HCT116 (cell line): ENCODE measurements around the gene FAM111A. TPM values are rescaled to one million over a fixed set of nuclear protein-coding genes. Genes with fewer than 3 reads are reported as not detected.

Source experiments
- ATAC-seq: fragments of 200-7000 bp; cut with Tn5 transposase; 2 replicates; pipeline ENCODE4 v1.9.1; 2020; ENCODE audit warnings: mild to moderate bottlenecking, moderate library complexity
- BruUV-seq: library from RNA; stranded (reverse); fragments of 400-500 nt; replicated peaks from 2 replicates; lab custom pipeline; 2021; lab: Mats Ljungman, UMichigan
- CTCF ChIA-PET: fragments of 300-600 bp; sonication (Branson Sonifier 250); formaldehyde crosslinking; loops from one replicate; lab custom pipeline; 2021; ENCODE audit warnings: antibody characterized with exemption; lab: Charles Lee
- POLR2A ChIA-PET: fragments of 300-600, 350-600 bp; sonication (Branson Sonifier 250); formaldehyde crosslinking; loops from one replicate; lab custom pipeline; 2021; ENCODE audit warnings: antibody characterized with exemption; lab: Charles Lee
- RAD21 ChIA-PET, 2 experiments: fragments of 300-600 bp; sonication (Branson Sonifier 250); formaldehyde crosslinking; loops; one replicate each; lab custom pipeline; 2023; ENCODE audit warnings: low total read pairs in 2 of 2; ENCODE audit not compliant: uncharacterized antibody in 2 of 2, unreplicated experiment in 2 of 2, low non-redundant PET in 1 of 2; lab: Charles Lee
- DNase-seq: peaks from one replicate; pipeline ENCODE4 v3.0.0-alpha.2; 2010; ENCODE audit warnings: low read depth, low spot score
- H2AFZ ChIP-seq: fragments of 200-600 bp; shearing (Covaris generic), sonication (generic); 2 replicates; pipeline ENCODE4 v1.6.1; 2017; ENCODE audit warnings: low read depth, mixed run types, mixed read lengths, antibody characterized with exemption, low read length; ENCODE audit not compliant: poor library complexity, severe bottlenecking
- H3K27ac ChIP-seq: 2 replicates; pipeline ENCODE4 v1.5.1; 2012; ENCODE audit warnings: low read depth, low read length
- H3K27me3 ChIP-seq: fragments of 200-600 bp; sonication (generic); 2 replicates; pipeline ENCODE4 v1.6.1; 2016; ENCODE audit warnings: mixed run types, low read length, mixed read lengths; ENCODE audit not compliant: insufficient read depth
- H3K36me3 ChIP-seq, 2 experiments: fragments of 200-500 bp in 1 of 2; fragments of 200-600 bp in 1 of 2; sonication (Bioruptor generic) in 1 of 2; sonication (generic) in 1 of 2; 2 replicates each; pipeline versions ENCODE4 v1.5.1 to v1.6.1; 2014 to 2016; ENCODE audit warnings: low read length in 2 of 2, inconsistent platforms in 1 of 2, mixed read lengths in 1 of 2, mixed run types in 1 of 2; ENCODE audit not compliant: insufficient read depth in 2 of 2, control insufficient read depth in 1 of 2
- H3K4me1 ChIP-seq, 2 experiments: fragments of 200-600 bp in 1 of 2; sonication (generic) in 1 of 2; 2 replicates each; pipeline versions ENCODE4 v1.5.1 to v1.6.1; 2012 to 2017; ENCODE audit warnings: low read length in 2 of 2, inconsistent platforms in 1 of 2, mild to moderate bottlenecking in 1 of 2, mixed read lengths in 1 of 2, mixed run types in 1 of 2, moderate library complexity in 1 of 2; ENCODE audit not compliant: insufficient read depth in 2 of 2, control insufficient read depth in 1 of 2
- H3K4me2 ChIP-seq: fragments of 200-600 bp; sonication (generic); 2 replicates; pipeline ENCODE4 v1.6.1; 2017; ENCODE audit warnings: mixed run types, low read length, mixed read lengths
- H3K4me3 ChIP-seq, 2 experiments: fragments of 200-600 bp in 1 of 2; sonication (generic) in 1 of 2; replicated peaks in 1 of 2; 2 replicates each; pipeline ENCODE4 v1.5.1; 2011 to 2016; ENCODE audit warnings: low read length in 2 of 2, control low read depth in 1 of 2, low read depth in 1 of 2, mild to moderate bottlenecking in 1 of 2, mixed read lengths in 1 of 2, mixed run types in 1 of 2
- H3K79me2 ChIP-seq: fragments of 200-600 bp; sonication (generic); 2 replicates; pipeline ENCODE4 v1.6.1; 2017; ENCODE audit warnings: mild to moderate bottlenecking, mixed run types, low read length, moderate library complexity, mixed read lengths; ENCODE audit not compliant: insufficient read depth
- H3K9ac ChIP-seq: fragments of 200-600 bp; sonication (generic); 2 replicates; pipeline ENCODE4 v1.6.1; 2016; ENCODE audit warnings: low read length, mixed read lengths
- H3K9me2 ChIP-seq: fragments of 200-600 bp; sonication (generic), shearing (Covaris generic); 2 replicates; pipeline ENCODE4 v1.6.1; 2017; ENCODE audit warnings: mixed run types, mild to moderate bottlenecking, moderate library complexity; ENCODE audit not compliant: insufficient read depth
- H3K9me3 ChIP-seq, 2 experiments: fragments of 200-500 bp in 1 of 2; fragments of 200-600 bp in 1 of 2; sonication (Bioruptor generic) in 1 of 2; sonication (generic) in 1 of 2; 2 replicates each; pipeline ENCODE4 v1.6.1; 2014 to 2017; ENCODE audit warnings: low read length in 2 of 2, mixed read lengths in 2 of 2, inconsistent platforms in 1 of 2, low read depth in 1 of 2, mild to moderate bottlenecking in 1 of 2, mixed run types in 1 of 2, moderate library complexity in 1 of 2; ENCODE audit not compliant: control insufficient read depth in 1 of 2, insufficient read depth in 1 of 2
- H4K20me1 ChIP-seq: fragments of 200-600 bp; sonication (generic), shearing (Covaris generic); 2 replicates; pipeline ENCODE4 v1.6.1; 2017; ENCODE audit warnings: mixed run types, mild to moderate bottlenecking, moderate library complexity; ENCODE audit not compliant: insufficient read depth
- CBX3 ChIP-seq: IDR thresholded peaks from 2 replicates; pipeline ENCODE4 v1.6.1; 2012; ENCODE audit warnings: low read depth
- EGR1 ChIP-seq: IDR thresholded peaks from 2 replicates; pipeline ENCODE4 v1.6.1; 2012; ENCODE audit warnings: low read depth
- ELF1 ChIP-seq: IDR thresholded peaks from 2 replicates; pipeline ENCODE4 v1.6.1; 2012; ENCODE audit warnings: low read depth, borderline replicate concordance
- EZH2 ChIP-seq: fragments of 200-600 bp; sonication (generic); IDR thresholded peaks from 2 replicates; pipeline ENCODE4 v1.6.1; 2017; ENCODE audit warnings: antibody characterized with exemption, mixed run types
- EZH2phosphoT487 ChIP-seq: fragments of 200-600 bp; IDR thresholded peaks from 2 replicates; pipeline ENCODE4 v1.6.1; 2018; ENCODE audit warnings: antibody characterized with exemption, borderline replicate concordance
- JUND ChIP-seq: IDR thresholded peaks from 2 replicates; pipeline ENCODE4 v1.6.1; 2012
- MAX ChIP-seq: IDR thresholded peaks from 2 replicates; pipeline ENCODE4 v1.6.1; 2012
- POLR2A ChIP-seq: IDR thresholded peaks from 2 replicates; pipeline ENCODE4 v1.7.0; 2011; ENCODE audit warnings: borderline replicate concordance; ENCODE audit not compliant: insufficient read depth, insufficient read length; ENCODE audit errors: extremely low read depth
- POLR2AphosphoS5 ChIP-seq: IDR thresholded peaks from 2 replicates; pipeline ENCODE4 v1.6.1; 2011; ENCODE audit warnings: mild to moderate bottlenecking, low read depth, low read length, moderate library complexity
- RAD21 ChIP-seq: IDR thresholded peaks from 2 replicates; pipeline ENCODE4 v1.6.1; 2012; ENCODE audit warnings: low read depth, mild to moderate bottlenecking
- SIN3A ChIP-seq: IDR thresholded peaks from 2 replicates; pipeline ENCODE4 v1.6.1; 2012; ENCODE audit warnings: low read depth
- SP1 ChIP-seq: IDR thresholded peaks from 2 replicates; pipeline ENCODE4 v1.6.1; 2012; ENCODE audit warnings: low read depth
- YY1 ChIP-seq: IDR thresholded peaks from 2 replicates; pipeline ENCODE4 v1.6.1; 2011; ENCODE audit warnings: low read length, low read depth, moderate library complexity, mild to moderate bottlenecking; ENCODE audit not compliant: insufficient replicate concordance; ENCODE audit errors: extremely low read depth
- ZFX ChIP-seq: fragments of 450-650 bp; IDR thresholded peaks from 2 replicates; pipeline ENCODE4 v1.6.1; 2017
- ZNF274 ChIP-seq: fragments of 200-500 bp; sonication (Bioruptor generic); IDR thresholded peaks from 2 replicates; pipeline ENCODE4 v1.6.1; 2014; ENCODE audit warnings: mild to moderate bottlenecking, low read depth, low read length, inconsistent platforms
- intact Hi-C: fragments of 100-400 bp; cut with micrococcal nuclease; formaldehyde crosslinking; loops from 2 replicates; pipeline ENCODE4 v1.10.0; 2022
- total RNA-seq: library from RNA; stranded (reverse); gene quantifications from one replicate; pipeline ENCODE4 v1.2.1, GENCODE V29; 2021; ENCODE audit not compliant: unreplicated experiment
- TF ChIP-seq, protein P1 (sequence below): IDR thresholded peaks from 2 replicates; pipeline ENCODE4 v1.6.1; 2011; ENCODE audit warnings: mild to moderate bottlenecking, low read length, moderate library complexity; ENCODE audit not compliant: insufficient replicate concordance; ENCODE audit errors: extremely low read depth
- TF ChIP-seq, protein P2 (sequence below): IDR thresholded peaks from 2 replicates; pipeline ENCODE4 v1.6.1; 2012

The FAM111A gene
- total RNA-seq, 1 experiment from 2014 or later, result 30.3 TPM

DNA sequence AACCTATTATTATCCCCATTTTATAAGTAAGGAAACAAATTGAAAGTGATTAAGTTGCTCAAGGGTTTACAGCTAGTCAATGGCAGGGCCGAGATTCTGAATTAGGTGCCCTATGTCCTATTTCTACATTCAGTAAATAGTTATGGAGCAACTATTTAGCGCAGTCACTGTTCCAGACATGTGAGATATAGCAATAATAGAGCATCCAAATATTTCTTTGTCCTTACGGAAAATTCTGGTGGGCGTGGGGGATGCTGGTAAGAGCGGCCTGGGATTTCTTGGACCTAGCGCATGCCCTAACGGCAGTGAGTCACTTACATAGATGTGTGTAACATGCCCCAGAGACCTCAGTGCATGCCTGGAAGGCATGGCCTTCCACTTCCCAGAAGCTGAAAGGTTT, 33.7 kb downstream of the FAM111A start:
- no peak for DNase-seq
- Histone ChIP-seq H3K27me3 (no peaks in the 10 kb centered on the region), H3K36me3 (no peaks in the 10 kb centered on the region), H3K9me2 (no peaks in the 10 kb centered on the region), H3K79me2 (no peaks in the 10 kb centered on the region)
- CTCF ChIA-PET, result no interaction called here
- BruUV-seq, result no TSS peak
- TF ChIP-seq ZFX (no peak), CBX3 (no peak), EGR1 (no peak), ELF1 (no peak), JUND (no peak), POLR2AphosphoS5 (no peak), EZH2 (no peak), YY1 (no peak), POLR2A (no peak), SP1 (no peak), SIN3A (no peak), MAX (no peak), EZH2phosphoT487 (no peak), ZNF274 (no peak), RAD21 (no peak)
- TF ChIP-seq, protein P1, sequence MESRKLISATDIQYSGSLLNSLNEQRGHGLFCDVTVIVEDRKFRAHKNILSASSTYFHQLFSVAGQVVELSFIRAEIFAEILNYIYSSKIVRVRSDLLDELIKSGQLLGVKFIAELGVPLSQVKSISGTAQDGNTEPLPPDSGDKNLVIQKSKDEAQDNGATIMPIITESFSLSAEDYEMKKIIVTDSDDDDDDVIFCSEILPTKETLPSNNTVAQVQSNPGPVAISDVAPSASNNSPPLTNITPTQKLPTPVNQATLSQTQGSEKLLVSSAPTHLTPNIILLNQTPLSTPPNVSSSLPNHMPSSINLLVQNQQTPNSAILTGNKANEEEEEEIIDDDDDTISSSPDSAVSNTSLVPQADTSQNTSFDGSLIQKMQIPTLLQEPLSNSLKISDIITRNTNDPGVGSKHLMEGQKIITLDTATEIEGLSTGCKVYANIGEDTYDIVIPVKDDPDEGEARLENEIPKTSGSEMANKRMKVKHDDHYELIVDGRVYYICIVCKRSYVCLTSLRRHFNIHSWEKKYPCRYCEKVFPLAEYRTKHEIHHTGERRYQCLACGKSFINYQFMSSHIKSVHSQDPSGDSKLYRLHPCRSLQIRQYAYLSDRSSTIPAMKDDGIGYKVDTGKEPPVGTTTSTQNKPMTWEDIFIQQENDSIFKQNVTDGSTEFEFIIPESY, result no peak
- TF ChIP-seq, protein P2, sequence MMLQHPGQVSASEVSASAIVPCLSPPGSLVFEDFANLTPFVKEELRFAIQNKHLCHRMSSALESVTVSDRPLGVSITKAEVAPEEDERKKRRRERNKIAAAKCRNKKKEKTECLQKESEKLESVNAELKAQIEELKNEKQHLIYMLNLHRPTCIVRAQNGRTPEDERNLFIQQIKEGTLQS, result no peak
- TF ChIP-seq, all 23 proteins: peak for 0
- intact Hi-C loops, result no loop called here
- Histone ChIP-seq H2AFZ (no peak overlapping the region), H3K4me3 (no peak overlapping the region), H4K20me1 (no peaks in the 10 kb centered on the region), H3K9ac (no peak overlapping the region), H3K27ac (no peak overlapping the region), H3K4me2 (no peak overlapping the region), H3K9me3 (no peaks in the 10 kb centered on the region), H3K4me1 (peaks cover 14 to 35% of the 10 kb centered on the region in 2 experiments; a peak in 3 of 4 replicates)
- POLR2A ChIA-PET, result no interaction called here
- RAD21 ChIA-PET, result no interaction called here
- no peak for ATAC-seq
